GM18907 (cell line): ENCODE measurements around the gene PI16.
"Not testable (repeated sequence)": the region's sequence is repeated elsewhere in the genome, so short reads cannot be mapped to it uniquely, and the experiment has no call there.

Experiments
- ATAC-seq: cut with Tn5 transposase; IDR thresholded peaks from one replicate; pipeline ENCODE4 v1.9.1; 2021; ENCODE audit warnings: mild to moderate bottlenecking, moderate library complexity; ENCODE audit not compliant: unreplicated experiment

PI16 gene

GRCh38 chr6:36928547-36928918 lies 26.0 kb upstream of the PI16 start:
- no peak for ATAC-seq

GRCh38 chr6:36929152-36929551 lies 25.4 kb upstream of the PI16 start:
- ATAC-seq = no peak

- ATAC-seq = no peak
These were observed 24.9 kb upstream of the PI16 start for GRCh38 chr6:36929607-36930006.

GRCh38 chr6:36930483-36930882 lies 24.1 kb upstream of the PI16 start:
- no peak for ATAC-seq

GRCh38 chr6:36933102-36933501 lies 21.4 kb upstream of the PI16 start:
- ATAC-seq = no peak

GRCh38 chr6:36933519-36933918 lies 21.0 kb upstream of the PI16 start:
- ATAC-seq = no peak

- no peak for ATAC-seq
These were observed 19.6 kb upstream of the PI16 start for GRCh38 chr6:36934901-36935300.

- ATAC-seq = no peak
These were observed 17.7 kb upstream of the PI16 start for GRCh38 chr6:36936824-36937223.

- ATAC-seq = no peak
These were observed 16.6 kb upstream of the PI16 start for GRCh38 chr6:36937896-36938295.

- no peak for ATAC-seq
These were observed 16.0 kb upstream of the PI16 start for GRCh38 chr6:36938536-36938935.

GRCh38 chr6:36939005-36939404 lies 15.5 kb upstream of the PI16 start:
- ATAC-seq = not testable (repeated sequence)

GRCh38 chr6:36940027-36940426 lies 14.5 kb upstream of the PI16 start:
- no peak for ATAC-seq

GRCh38 chr6:36941561-36941960 lies 13.0 kb upstream of the PI16 start:
- ATAC-seq = not testable (repeated sequence)

GRCh38 chr6:36942329-36942728 lies 12.2 kb upstream of the PI16 start:
- not testable (repeated sequence) for ATAC-seq

- ATAC-seq = no peak
These were observed 9.9 kb upstream of the PI16 start for GRCh38 chr6:36944650-36945049.

- ATAC-seq = no peak
These were observed 9.2 kb upstream of the PI16 start for GRCh38 chr6:36945301-36945700.

GRCh38 chr6:36946526-36946925 lies 8.0 kb upstream of the PI16 start:
- no peak for ATAC-seq

GRCh38 chr6:36947570-36948351 lies 6.8 kb upstream of the PI16 start:
- no peak for ATAC-seq

- ATAC-seq = not testable (repeated sequence)
These were observed 5.5 kb upstream of the PI16 start for GRCh38 chr6:36949076-36949475.

- ATAC-seq = no peak
These were observed 4.9 kb upstream of the PI16 start for GRCh38 chr6:36949636-36950035.

GRCh38 chr6:36953931-36954261 lies 642 bp upstream of the PI16 start:
- ATAC-seq = no peak

- no peak for ATAC-seq
These were observed 598 bp downstream of the PI16 start for GRCh38 chr6:36955136-36955535.
